ENCODE measurements around the gene PNMA8B.

The PNMA8B gene

GRCh38 chr19:46456930-46457329, 38.7 kb downstream of the PNMA8B start:
- DNase-seq (ENCODE audit: low read depth in 3 of 3): no peak

GRCh38 chr19:46454244-46454643, 41.4 kb downstream of the PNMA8B start:
- no peak for DNase-seq (ENCODE audit: low read depth in 3 of 3)

GRCh38 chr19:46453661-46454060, 42.0 kb downstream of the PNMA8B start:
- DNase-seq (ENCODE audit: low read depth in 3 of 3): no peak

GRCh38 chr19:46452186-46452585, 43.5 kb downstream of the PNMA8B start:
- no peak for DNase-seq (ENCODE audit: low read depth in 3 of 3)

- no peak for DNase-seq (ENCODE audit: low read depth in 3 of 3)
Measured at GRCh38 chr19:46451352-46451751, 44.3 kb downstream of the PNMA8B start.

- DNase-seq (ENCODE audit: low read depth in 3 of 3): no peak
Measured at GRCh38 chr19:46450737-46451136, 44.9 kb downstream of the PNMA8B start.

- no peak for DNase-seq (ENCODE audit: low read depth in 3 of 3)
Measured at GRCh38 chr19:46449228-46449627, 46.4 kb downstream of the PNMA8B start.

- no peak for DNase-seq (ENCODE audit: low read depth in 3 of 3)
Measured at GRCh38 chr19:46448601-46449000, 47.1 kb downstream of the PNMA8B start.

- DNase-seq (ENCODE audit: low read depth in 3 of 3): no peak
Measured at GRCh38 chr19:46447824-46448223, 47.8 kb downstream of the PNMA8B start.

GRCh38 chr19:46447006-46447405, 48.7 kb downstream of the PNMA8B start:
- no peak for DNase-seq (ENCODE audit: low read depth in 3 of 3)

- DNase-seq (ENCODE audit: low read depth in 3 of 3): no peak
Measured at GRCh38 chr19:46446021-46446420, 49.6 kb downstream of the PNMA8B start.

GRCh38 chr19:46442808-46443450, 52.7 kb downstream of the PNMA8B start:
- DNase-seq (ENCODE audit: low read depth in 3 of 3): no peak

GRCh38 chr19:46441866-46442265, 53.8 kb downstream of the PNMA8B start:
- DNase-seq (ENCODE audit: low read depth in 3 of 3): no peak
